DOHH2 (cell line): ENCODE data around the gene SLIT1.
"Not testable (repeated sequence)": the region's sequence is repeated elsewhere in the genome, so short reads cannot be mapped to it uniquely, and the experiment has no call there.

ENCODE experiments used
- CTCF ChIP-seq: fragments of 200-600 bp; sonication (generic); IDR thresholded peaks from one replicate; pipeline ENCODE4 v1.5.1; 2014; ENCODE audit warnings: antibody characterized with exemption, mild to moderate bottlenecking, low read depth, low read length; ENCODE audit not compliant: poor library complexity, severe bottlenecking
- EZH2phosphoT487 ChIP-seq: fragments of 200-600 bp; sonication (generic); IDR thresholded peaks from 2 replicates; pipeline ENCODE4 v1.6.1; 2017; ENCODE audit warnings: borderline replicate concordance, mild to moderate bottlenecking, antibody characterized with exemption, low read length, moderate library complexity, mixed read lengths

GRCh38 chr10:97033841-97034240, 151.9 kb downstream of the SLIT1 start:
- not testable (repeated sequence) for TF ChIP-seq CTCF, EZH2phosphoT487
